Measurements from ENCODE around the gene MS4A6A.
"Not testable (repeated sequence)": the region's sequence is repeated elsewhere in the genome, so short reads cannot be mapped to it uniquely, and the experiment has no call there.

MS4A6A gene

DNA sequence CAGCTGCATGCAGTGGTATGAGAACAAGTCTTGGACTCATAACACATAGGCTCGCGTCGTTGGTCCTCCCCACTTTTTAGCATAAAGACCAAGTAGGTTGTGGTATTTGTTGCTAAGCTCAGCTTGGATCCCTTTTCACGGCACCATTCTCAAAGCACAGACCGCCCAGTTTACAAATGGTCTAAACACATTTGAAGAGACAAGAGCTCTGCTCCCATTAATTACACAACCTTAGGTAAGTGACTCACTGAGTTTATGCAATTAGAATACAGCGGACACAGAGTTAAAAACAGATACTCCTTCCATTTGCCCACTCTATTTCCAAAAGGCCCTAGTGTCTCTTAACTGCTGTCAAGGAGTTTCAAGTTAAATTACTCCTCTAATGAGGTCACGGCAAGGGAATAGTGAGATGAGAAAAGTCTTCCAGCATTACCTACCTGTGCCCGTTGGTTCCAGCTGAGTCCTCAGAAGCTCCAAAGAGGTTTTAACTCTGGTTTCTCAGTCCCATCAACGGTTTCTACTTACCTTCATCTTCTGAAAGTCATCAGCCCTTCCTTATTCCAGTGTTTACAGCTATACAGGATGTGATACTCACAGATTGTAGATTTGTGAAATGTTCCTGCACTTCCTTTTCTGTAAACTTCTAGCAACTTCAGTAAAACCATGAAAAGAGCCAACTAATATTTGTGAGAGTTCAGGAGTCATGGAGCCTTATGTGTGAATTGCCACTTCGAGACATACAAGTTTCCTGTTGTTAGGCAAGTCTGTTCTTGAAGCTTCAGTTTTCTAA, at the start of gene MS4A6A:
TSS of gene MS4A6A (minus strand) at position 543 of the 790 bp plus-strand sequence. CDS start 1,356 bp downstream, outside the sequence.
- no peak for DNase-seq (ENCODE audit: low spot score)

GRCh38 chr11:60230681-60231080, 47.8 kb upstream of the MS4A6A start:
- DNase-seq (ENCODE audit: low spot score): no peak

GRCh38 chr11:60222141-60222540, 39.3 kb upstream of the MS4A6A start:
- no peak for DNase-seq (ENCODE audit: low spot score)

DNA sequence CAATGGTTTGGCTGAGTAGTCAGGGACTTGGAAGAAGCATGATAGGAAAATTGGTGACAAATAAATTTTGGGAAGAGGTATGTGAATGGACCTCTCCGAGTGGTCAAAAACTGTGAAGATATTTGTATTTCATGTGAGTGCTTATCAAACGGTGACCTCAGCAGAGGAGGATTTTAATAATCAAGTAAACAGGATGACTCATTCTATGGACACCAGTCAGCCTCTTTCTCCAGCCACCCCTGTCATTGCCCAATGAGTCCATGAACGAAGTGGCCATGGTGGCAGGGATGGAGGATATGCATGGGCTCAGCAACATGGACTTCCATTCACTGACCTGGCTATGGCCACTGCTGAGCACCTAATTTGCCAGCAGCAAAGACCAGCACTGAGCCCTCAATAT, 38.8 kb upstream of the MS4A6A start:
- DNase-seq (ENCODE audit: low spot score): no peak

- DNase-seq (ENCODE audit: low spot score): no peak
Measured at GRCh38 chr11:60221181-60221580, 38.3 kb upstream of the MS4A6A start.

GRCh38 chr11:60214386-60214785, 31.5 kb upstream of the MS4A6A start:
- DNase-seq (ENCODE audit: low spot score): no peak

GRCh38 chr11:60211206-60211605, 28.3 kb upstream of the MS4A6A start:
- DNase-seq (ENCODE audit: low spot score): no peak

DNA sequence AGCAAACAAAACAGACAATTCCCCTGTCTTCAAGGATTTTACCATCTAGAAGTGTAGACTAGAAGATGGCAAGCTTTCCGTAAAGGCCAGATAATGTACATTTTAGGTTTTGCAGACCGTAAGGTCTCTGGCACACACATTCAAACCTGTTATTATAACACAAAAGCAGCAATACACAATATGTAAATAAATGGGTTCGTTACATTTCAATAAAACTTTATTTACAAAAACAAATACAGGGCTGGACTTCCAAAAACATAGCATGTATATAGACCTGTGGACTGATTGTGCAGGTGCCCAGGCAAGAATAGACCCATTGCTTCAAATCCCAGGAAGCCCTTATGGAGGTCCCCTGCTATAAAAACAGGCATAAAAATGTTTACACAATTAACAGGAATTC, 27.1 kb upstream of the MS4A6A start:
- DNase-seq (ENCODE audit: low spot score): no peak

DNA sequence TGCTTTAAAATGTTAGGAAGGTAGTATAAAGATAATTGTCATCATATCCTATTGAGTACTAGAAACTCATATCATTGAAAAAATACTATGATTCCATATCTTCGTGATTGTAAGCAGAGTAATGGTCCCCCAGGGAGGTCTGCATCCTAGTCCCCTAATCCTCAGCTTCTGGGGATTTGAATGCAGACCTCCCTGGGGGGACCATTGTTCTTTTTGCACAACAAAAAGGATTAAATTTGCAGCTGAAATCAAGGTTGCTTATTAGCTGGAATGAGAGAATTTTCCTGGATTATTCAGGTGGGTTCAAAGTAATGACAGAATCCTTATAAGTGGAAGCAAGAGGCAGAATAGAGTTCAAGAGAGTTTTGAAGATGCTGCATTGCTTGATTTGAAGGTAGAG, 26.1 kb upstream of the MS4A6A start:
- DNase-seq (ENCODE audit: low spot score): no peak

DNA sequence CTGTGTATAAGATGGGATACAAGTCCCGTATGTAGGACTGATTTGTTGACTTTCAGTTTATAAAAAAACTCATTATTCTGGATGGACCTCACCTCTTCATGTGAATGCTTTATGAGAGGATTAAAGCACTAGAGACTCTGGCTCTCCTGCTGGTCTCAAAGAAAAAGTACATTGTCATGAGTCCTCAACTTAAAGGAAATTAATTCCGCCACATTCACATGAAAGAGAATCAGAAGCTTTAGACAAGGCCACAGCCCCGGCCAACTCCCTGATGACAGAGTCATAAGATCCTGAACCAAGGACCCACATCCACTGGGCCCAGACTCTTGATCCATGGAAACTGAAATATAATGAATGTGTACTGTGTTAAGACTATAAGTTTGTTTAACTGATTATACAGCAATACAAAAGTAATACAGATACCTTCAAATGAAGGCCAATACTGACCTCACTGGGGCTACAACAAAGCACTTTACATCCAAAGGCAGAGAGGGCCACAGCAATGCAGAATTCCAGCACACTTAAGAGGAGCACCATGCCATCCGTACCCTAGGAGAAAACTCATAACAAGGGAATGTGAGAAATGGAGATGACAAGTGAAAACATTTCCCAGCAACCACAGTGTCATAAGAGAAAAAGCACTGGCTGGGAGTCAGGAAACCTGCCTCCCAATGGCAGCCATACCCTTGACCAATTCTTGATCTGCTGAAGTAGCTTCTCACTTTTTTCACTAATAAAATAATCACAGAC, 25.4 kb upstream of the MS4A6A start:
- DNase-seq (ENCODE audit: low spot score): no peak

DNA sequence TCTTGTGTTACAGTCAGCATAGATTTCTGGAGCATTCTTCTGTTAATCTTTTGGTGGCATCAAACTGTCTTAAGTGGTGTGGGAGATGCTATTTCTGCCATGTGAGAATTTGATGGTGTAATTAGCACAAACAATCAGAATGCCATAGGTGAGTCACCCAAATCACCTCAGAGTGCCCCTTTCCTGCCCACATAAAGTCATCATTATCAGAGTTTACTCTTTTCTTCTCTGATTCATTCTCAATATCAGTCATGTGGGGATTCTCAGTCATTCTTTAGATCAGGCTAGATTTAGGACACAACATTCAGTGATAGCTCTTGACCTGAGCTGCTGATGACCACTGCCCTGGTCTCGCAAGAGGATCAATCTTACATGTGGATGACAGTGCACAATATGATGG, 23.7 kb upstream of the MS4A6A start:
- DNase-seq (ENCODE audit: low spot score): no peak

DNA sequence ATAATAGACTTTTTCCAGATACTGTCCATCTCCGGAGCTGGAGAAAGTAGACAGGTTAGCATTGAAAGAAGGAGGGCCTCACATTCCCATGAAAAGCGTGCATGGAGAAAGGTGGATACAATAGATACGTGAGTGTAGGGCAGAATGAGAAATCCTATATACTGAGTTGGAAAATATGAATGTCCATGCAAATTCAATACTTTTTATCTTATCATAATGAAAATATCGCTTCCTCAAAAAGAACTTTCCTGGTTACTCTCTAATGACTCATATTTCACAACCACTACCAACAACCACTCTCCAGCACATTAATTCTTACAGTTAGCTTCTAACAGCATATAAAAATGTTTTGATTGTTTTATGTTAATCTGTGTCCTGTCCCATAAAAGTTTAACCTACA, 22.0 kb upstream of the MS4A6A start:
- DNase-seq (ENCODE audit: low spot score): no peak

DNA sequence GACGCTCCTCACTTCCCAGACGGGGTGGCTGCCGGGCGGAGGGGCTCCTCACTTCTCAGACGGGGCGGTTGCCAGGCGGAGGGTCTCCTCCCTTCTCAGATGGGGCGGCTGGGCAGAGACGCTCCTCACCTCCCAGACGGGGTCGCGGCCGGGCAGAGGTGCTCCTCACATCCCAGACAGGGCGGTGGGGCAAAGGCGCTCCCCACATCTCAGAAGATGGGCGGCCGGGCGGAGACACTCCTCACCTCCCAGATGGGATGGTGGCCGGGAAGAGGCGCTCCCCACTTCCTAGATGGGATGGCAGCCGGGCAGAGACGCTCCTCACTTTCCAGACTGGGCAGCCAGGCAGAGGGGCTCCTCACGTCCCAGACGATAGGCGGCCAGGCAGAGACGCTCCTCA, 18.5 kb upstream of the MS4A6A start:
- not testable (repeated sequence) for DNase-seq (ENCODE audit: low spot score)

GRCh38 chr11:60197442-60197841, 14.6 kb upstream of the MS4A6A start:
- no peak for DNase-seq (ENCODE audit: low spot score)

- DNase-seq (ENCODE audit: low spot score): no peak
Measured at GRCh38 chr11:60195923-60196368, 13.1 kb upstream of the MS4A6A start.

DNA sequence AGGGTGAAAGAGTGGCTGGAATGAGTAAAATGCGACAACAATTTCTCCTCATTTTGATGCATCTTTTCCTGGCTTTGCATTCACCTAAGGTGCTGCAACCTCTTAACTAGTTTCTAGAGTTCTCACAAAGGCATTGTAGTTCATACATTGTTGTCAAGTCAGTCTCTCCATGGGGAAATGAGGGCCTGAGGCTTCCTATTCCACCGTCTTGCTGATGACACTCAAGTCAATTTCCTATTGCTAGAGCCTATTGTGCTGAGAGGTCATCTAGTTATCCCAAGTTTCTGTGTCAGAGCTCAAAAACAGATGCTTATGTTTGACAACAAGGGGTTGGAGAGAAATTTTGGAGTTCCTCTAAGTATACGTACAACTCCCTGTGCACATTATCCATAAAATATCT, 11.6 kb upstream of the MS4A6A start:
- DNase-seq (ENCODE audit: low spot score): no peak

DNA sequence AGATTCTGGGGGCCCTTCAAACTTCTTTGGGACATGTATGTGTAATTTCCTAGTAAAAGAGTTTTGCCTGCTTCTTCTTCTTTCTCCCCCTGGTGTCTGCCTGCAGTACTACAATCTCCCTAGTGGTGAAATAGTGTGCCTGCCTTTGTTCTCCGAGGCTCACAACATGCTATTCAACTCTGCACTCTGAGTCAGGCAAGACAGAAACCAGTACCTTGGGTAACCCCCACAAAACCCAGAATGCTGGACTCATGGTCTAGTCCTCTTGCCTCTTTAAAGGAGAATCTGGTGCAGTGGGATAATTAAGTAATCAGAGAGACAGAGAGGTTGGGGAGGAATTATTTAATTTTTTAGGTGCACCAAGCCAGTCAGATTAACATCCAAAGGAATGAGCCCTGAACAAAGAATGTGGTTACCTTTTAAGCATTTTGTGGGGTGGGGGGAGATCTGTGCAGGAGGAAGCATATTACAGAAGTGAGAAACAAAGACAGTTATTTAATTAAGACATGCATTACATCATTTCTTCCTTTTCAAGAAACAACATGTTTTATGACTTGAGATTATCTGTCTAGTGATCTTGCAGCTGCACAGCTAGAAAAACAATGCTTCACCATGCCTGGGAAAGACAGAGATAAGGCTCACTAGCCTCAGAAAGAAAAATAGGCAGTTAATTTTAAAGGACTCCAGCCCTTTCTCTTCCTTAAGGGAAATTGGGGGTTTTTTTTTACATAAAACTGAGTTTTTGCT, 11.0 kb upstream of the MS4A6A start:
- DNase-seq (ENCODE audit: low spot score): peak; percentile 38

DNA sequence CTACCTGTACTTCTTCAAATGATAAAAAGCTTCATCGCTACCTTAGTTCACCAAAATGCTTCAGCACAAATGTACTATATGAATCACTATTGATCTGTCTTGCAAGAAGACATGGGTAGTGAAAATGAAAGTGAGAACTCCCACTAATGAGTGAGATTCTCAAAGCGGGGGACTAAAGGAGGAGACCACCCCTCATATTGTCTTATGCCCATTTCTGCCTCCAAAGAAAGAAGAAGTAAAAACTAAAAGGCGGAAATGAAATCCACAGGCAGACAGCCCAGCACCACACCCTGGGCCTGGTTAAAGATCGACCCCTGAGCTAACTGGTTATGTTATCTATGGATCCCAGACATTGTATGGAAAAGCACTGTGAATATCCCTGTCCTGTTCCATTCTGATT, 9.7 kb upstream of the MS4A6A start:
- DNase-seq (ENCODE audit: low spot score): not testable (repeated sequence)

DNA sequence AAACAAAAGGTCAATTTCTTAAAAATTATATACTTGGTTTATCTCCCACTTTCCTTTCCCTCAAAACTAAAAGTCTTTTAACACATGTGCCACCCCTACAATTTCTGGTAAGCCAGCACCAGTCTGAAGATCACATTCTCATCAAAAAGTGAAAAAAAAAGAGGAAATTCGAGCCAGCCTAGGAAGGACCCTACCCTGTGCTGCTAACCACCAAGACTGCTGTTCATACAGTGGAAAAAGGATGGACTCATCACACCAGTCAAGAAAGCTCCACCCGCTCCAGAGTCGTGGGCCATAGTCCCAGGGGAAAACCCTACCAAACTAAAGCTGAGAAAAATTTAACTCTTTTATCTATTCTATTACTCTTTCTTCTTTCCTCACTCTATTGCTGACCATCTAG, 5.6 kb upstream of the MS4A6A start:
- not testable (repeated sequence) for DNase-seq (ENCODE audit: low spot score)

GRCh38 chr11:60186128-60186527, 3.2 kb upstream of the MS4A6A start:
- DNase-seq (ENCODE audit: low spot score): not testable (repeated sequence)

DNA sequence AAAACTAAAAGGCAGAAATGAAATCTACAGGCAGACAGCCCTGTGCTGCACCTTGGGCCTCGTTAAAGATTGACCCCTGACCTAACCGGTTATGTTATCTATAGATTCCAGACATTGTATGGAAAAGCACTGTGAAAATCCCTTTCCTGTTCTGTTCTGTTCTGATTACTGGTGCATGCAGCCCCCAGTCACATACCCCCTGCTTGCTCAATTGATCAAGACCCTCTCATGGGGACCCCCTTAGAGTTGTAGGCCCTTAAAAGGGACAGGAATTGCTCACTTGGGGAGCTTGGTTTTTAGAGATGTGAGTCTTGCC, 2.6 kb upstream of the MS4A6A start:
- not testable (repeated sequence) for DNase-seq (ENCODE audit: low spot score)

GRCh38 chr11:60184824-60185511, 2.1 kb upstream of the MS4A6A start:
- no peak for DNase-seq (ENCODE audit: low spot score)

All from LoVo (cell line).